ENCODE results near the gene GAB4.

GAB4 gene

DNA sequence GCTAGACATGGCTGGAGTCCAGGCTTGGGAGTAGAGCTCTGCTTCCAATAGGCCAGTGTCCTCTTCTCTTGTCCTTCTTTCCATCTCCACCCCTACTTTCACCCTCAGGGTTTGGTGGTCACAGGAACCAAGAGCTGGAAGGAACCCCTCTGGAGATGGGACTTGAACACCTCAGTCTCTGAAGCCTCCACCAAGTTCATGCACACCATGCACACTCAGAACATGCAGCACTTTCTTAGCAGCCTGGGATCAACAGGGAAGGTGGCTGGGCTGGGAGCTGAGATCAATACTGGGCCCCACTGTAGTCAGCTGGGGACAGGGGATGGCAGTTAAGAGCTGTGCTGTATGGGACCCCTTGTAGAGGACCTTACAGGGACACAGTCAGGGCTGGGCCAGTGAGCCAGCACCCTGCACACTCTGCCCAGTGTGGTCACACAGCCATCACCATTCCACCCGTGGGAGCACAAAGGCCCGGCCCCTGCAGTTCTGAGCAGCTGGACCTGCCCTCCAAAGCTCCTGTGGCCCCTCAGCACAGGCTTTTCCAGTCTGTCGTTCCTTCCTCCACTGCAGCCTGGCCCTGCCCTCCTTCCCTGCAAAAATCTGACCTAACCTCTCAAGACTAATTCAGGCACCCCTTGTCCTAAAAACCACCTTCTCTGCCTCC lies 47.7 kb downstream of the GAB4 start:
- TF ChIP-seq, protein P1, sequence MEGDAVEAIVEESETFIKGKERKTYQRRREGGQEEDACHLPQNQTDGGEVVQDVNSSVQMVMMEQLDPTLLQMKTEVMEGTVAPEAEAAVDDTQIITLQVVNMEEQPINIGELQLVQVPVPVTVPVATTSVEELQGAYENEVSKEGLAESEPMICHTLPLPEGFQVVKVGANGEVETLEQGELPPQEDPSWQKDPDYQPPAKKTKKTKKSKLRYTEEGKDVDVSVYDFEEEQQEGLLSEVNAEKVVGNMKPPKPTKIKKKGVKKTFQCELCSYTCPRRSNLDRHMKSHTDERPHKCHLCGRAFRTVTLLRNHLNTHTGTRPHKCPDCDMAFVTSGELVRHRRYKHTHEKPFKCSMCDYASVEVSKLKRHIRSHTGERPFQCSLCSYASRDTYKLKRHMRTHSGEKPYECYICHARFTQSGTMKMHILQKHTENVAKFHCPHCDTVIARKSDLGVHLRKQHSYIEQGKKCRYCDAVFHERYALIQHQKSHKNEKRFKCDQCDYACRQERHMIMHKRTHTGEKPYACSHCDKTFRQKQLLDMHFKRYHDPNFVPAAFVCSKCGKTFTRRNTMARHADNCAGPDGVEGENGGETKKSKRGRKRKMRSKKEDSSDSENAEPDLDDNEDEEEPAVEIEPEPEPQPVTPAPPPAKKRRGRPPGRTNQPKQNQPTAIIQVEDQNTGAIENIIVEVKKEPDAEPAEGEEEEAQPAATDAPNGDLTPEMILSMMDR (IDR thresholded peaks at IDR 0.05; ENCODE audit: borderline replicate concordance, insufficient read depth, low read depth, low read length): no peak

DNA sequence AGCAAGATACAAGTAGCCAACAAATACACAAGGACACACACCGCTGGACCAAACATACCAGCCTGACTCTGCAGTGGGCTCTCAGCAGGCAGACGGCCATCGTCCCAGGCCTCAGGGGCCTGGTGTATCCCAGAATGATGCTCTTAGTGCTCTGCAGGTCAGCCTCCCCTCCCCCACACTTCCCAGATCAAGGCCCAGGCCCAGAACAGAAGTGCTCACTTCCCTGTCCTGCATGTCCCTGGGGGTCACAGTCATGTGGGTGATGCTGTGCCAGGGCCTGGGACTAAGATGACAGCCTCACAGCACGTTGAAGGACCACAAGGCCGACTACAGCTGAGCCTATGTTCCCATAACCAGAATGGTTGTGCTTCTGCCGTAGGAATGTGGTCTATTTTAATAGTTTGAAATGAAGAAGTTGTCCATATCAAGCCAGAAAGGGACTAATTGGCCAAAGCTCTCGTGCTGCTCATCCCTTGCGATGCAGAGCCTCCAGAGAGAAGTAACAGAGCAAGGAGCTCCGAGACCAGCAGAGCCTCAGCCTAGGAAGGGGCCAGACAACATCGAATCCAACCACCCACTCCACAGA lies 48.6 kb downstream of the GAB4 start:
- TF ChIP-seq, protein P1 (IDR thresholded peaks at IDR 0.05; ENCODE audit: borderline replicate concordance, insufficient read depth, low read depth, low read length): no peak
- no peak overlapping the region for H3K4me3 ChIP-seq (ENCODE audit: low read depth, low read length)

More for the DNA sequence above, 47.7 kb downstream of the GAB4 start:
- no peak overlapping the region for H3K4me3 ChIP-seq (ENCODE audit: low read depth, low read length)

DNA sequence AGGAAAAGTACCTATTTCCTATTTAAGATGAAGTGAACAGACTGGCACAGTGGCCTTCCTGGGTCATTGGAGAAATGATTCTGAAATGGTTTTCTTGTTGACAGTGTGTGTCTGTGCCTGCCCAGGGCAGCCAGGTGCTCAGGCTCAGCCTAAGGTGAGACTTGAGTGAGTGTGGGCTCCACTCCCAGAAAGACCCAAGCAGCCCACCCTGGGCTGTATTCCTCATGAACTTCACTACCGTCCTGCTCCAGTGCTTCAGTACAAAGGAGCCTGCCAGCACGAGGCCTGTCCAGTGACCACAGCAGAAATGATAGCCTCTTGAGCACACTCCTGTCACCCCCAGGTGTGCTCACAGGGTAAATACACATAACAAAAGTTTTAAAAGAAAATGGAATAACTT lies 49.5 kb downstream of the GAB4 start:
- H3K4me3 ChIP-seq (ENCODE audit: low read depth, low read length): no peak overlapping the region
- TF ChIP-seq, protein P1 (IDR thresholded peaks at IDR 0.05; ENCODE audit: borderline replicate concordance, insufficient read depth, low read depth, low read length): no peak

DNA sequence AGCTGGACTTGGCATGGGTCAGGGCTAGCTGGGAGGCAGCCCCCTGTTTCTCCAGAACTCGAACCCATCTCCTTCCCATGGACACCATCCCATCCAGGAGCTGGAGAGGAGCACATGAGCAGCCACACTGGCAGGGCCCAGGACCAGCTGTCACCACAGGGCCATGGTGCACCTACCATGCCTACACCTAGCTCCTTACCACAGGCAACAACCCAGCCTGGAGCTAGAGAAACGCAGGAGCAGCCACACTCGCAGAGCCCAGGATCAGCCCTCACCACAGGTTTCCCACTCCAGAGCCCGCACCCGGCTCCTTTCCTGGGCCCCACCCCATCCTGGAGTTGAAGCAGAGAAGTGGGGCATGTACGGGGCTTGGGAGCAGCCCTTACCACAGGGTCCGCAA lies 50.2 kb downstream of the GAB4 start:
- TF ChIP-seq, protein P1 (IDR thresholded peaks at IDR 0.05; ENCODE audit: borderline replicate concordance, insufficient read depth, low read depth, low read length): no peak
- no peak overlapping the region for H3K4me3 ChIP-seq (ENCODE audit: low read depth, low read length)

DNA sequence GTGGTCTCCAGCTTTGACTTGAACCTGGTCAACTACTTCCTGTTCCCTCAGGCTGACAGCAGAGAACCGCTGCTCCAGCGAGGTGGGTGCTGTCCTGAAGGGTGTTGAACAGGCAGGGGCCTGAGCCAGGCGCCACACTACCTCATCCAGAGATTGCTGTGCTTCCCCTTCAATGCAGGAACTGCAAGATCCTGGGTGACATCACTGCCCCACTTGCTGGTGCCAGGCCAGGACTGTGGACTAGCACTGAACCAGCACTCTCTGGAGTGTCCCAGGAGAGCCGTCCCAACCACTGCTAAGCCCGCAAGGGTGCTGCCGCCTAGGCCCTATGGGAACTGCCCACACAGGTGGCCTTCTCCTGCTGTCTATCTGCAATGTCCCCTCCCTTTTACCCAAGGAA lies 51.7 kb downstream of the GAB4 start:
- TF ChIP-seq, protein P1 (IDR thresholded peaks at IDR 0.05; ENCODE audit: borderline replicate concordance, insufficient read depth, low read depth, low read length): no peak
- no peak overlapping the region for H3K4me3 ChIP-seq (ENCODE audit: low read depth, low read length)

DNA sequence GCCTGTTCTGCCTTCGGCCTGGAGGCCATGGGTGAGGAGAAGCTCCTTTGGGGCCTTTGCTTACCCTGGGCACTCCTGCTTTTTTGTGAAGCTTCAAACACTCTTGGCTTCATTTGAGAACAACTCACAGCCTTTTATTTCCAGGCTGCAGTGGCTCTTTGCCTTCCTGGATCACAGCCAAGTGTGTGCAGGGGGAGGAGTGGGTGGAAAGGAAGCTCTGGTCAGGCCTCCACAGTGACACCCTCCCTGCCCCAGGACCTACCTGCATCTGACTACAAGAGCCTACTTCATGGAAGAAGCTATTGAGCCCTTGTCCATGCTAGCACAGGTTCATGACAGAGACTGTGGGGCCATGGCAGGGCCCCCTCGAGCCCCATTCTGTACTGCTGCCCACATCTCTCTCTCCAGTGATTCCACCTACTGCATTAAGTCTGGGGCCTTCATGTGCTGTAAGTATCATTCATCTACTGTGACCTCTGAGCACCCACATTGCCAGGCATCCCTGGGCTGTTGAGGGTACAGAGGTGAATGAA lies 52.3 kb downstream of the GAB4 start:
- TF ChIP-seq, protein P1 (IDR thresholded peaks at IDR 0.05; ENCODE audit: borderline replicate concordance, insufficient read depth, low read depth, low read length): no peak
- H3K4me3 ChIP-seq (ENCODE audit: low read depth, low read length): no peak overlapping the region

DNA sequence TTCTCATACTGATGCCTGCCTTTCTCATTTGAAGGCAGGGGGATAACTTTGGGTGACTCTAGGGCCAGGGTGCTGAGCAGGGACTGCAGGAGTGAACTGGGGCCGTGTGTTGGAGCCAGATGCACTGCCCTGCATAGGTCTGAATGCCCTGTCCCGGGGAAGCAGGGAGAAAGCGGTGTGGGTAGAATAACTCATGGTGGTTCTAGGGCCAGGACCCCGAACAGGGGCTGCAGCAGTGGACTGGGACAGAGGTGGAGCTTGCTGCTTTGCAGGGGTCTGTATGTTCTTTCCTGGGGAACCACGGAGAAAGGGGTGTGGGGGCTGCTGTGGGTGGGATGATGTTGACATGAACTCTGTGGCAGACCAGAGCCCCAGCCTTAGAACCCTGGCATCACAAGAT lies 52.9 kb downstream of the GAB4 start:
- TF ChIP-seq, protein P1 (IDR thresholded peaks at IDR 0.05; ENCODE audit: borderline replicate concordance, insufficient read depth, low read depth, low read length): no peak
- H3K4me3 ChIP-seq (ENCODE audit: low read depth, low read length): no peak overlapping the region
